A549 (cell line): ENCODE results near the gene SLC22A23.

Experiments used
- CEBPB ChIP-seq, 2 experiments: fragments of >200 bp in 1 of 2; sonication (Bioruptor Twin) in 1 of 2; formaldehyde crosslinking in 1 of 2; IDR thresholded peaks; 2 replicates each; pipeline ENCODE4 v1.6.1; 2012 to 2016
- CTCF ChIP-seq: fragments of >200 bp; sonication (Bioruptor Twin); formaldehyde crosslinking; IDR thresholded peaks from 3 replicates; pipeline ENCODE4 v1.5.1; 2016
- EP300 ChIP-seq, 2 experiments: fragments of >200 bp; sonication (Bioruptor Twin); formaldehyde crosslinking; IDR thresholded peaks; 2 replicates in 1 of 2; 3 replicates in 1 of 2; pipeline ENCODE4 v1.6.1; 2016 to 2017
- JUNB ChIP-seq: fragments of >200 bp; sonication (Bioruptor Twin); formaldehyde crosslinking; IDR thresholded peaks from 2 replicates; pipeline ENCODE4 v1.6.1; 2016
- MAX ChIP-seq: IDR thresholded peaks from 2 replicates; pipeline ENCODE4 v1.6.1; 2012
- NR3C1 ChIP-seq: fragments of >200 bp; sonication (Bioruptor Twin); formaldehyde crosslinking; IDR thresholded peaks from 3 replicates; pipeline ENCODE4 v1.6.1; 2017
- POLR2A ChIP-seq: IDR thresholded peaks from 2 replicates; pipeline ENCODE4 v1.6.1; 2012; ENCODE audit warnings: mild to moderate bottlenecking, low read length
- SMC3 ChIP-seq: fragments of >200 bp; sonication (Bioruptor Twin); formaldehyde crosslinking; IDR thresholded peaks from 3 replicates; pipeline ENCODE4 v1.6.1; 2018; ENCODE audit warnings: inconsistent platforms
- SREBF2 ChIP-seq: fragments of 450-650 bp; IDR thresholded peaks from 2 replicates; pipeline ENCODE4 v1.6.1; 2014; ENCODE audit warnings: mild to moderate bottlenecking, moderate library complexity
- ZC3H11A ChIP-seq: fragments of 450-650 bp; IDR thresholded peaks from 2 replicates; pipeline ENCODE4 v1.6.1; 2014; ENCODE audit warnings: antibody characterized with exemption, mild to moderate bottlenecking

GRCh38 chr6:3227363-3228045, 229.3 kb downstream of the SLC22A23 start, which contains the start of gene TUBB2B:
- 0 out of 2 replicates have a peak, but pooled peaks have one; percentile 23 for TF ChIP-seq POLR2A
- TF ChIP-seq JUNB, result no peak
- TF ChIP-seq CTCF, result no peak
- TF ChIP-seq CEBPB (IDR thresholded peaks at IDR 0.05), result no peak
- TF ChIP-seq ZC3H11A, result no peak
- no peak for TF ChIP-seq SREBF2
- no peak for TF ChIP-seq NR3C1
- TF ChIP-seq MAX, result no peak; the same call in 1 of the 2 replicates
- TF ChIP-seq SMC3, result no peak
- TF ChIP-seq EP300 (IDR thresholded peaks at IDR 0.05), result no peak
